ENCODE results near the gene NCKAP5.

Gene NCKAP5

DNA sequence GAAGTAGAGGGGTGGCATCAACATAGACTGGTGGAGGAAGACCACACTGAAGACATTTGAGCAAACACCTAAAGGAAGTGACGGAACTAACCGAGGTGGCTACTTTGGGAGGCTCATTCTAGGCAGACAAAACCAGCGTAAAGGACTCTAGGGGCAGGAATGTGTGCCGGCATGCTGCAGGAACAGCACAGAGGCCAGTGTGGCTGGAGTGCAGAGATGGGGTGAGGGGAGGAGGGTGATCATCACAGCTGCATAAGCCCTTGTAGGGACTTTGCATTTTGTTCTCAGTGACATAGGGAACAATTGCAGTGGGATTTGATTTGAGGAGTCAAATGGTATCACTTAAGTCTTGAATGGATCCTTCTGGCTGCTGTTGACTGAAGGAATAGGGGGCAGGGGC lies 253.5 kb downstream of the NCKAP5 start:
- in situ Hi-C loops (cut with HindIII; ENCODE audit: low sequenced_read_pairs), result no loop called here
- TF ChIP-seq, protein P1, sequence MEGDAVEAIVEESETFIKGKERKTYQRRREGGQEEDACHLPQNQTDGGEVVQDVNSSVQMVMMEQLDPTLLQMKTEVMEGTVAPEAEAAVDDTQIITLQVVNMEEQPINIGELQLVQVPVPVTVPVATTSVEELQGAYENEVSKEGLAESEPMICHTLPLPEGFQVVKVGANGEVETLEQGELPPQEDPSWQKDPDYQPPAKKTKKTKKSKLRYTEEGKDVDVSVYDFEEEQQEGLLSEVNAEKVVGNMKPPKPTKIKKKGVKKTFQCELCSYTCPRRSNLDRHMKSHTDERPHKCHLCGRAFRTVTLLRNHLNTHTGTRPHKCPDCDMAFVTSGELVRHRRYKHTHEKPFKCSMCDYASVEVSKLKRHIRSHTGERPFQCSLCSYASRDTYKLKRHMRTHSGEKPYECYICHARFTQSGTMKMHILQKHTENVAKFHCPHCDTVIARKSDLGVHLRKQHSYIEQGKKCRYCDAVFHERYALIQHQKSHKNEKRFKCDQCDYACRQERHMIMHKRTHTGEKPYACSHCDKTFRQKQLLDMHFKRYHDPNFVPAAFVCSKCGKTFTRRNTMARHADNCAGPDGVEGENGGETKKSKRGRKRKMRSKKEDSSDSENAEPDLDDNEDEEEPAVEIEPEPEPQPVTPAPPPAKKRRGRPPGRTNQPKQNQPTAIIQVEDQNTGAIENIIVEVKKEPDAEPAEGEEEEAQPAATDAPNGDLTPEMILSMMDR (IDR thresholded peaks at IDR 0.05; ENCODE audit: low read depth, low read length, missing control alignments), result no peak
- DNase-seq (ENCODE audit: low read depth), result no peak
- H3K4me3 ChIP-seq (ENCODE audit: low read depth, low read length), result no peak overlapping the region

DNA sequence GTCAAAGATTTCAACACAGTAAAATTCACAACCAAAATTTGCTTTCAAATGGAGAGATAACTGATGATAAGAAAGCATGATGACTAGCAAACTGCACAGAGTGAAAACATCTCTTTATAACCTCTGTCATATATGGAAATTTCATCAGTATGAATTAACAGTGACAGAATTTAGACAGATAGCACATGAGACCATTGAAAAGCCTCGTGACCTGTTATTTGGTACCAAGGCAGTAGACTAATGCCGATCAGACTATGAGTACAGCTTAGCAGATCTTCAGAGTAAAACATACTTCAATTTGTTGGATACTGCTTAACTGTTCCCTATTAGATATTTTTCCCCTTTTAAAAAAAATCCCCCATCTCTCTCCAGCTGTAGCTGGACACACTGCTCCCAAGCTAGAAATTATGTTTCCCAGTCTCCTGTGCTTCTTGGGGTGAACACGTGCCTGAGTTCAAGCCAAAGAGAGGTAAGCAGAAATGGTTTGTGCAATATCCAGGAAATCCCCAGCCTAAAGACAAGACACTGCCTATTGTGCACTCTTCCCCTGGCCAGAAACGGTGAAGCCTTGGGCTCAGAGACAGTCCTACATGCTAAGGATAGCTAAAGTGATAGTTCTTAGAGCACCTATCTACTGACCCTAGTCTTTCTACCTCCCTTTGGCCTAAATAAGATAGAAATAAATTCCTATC lies 256.1 kb downstream of the NCKAP5 start:
- TF ChIP-seq, protein P1 (IDR thresholded peaks at IDR 0.05; ENCODE audit: low read depth, low read length, missing control alignments), result no peak
- in situ Hi-C loops (cut with HindIII; ENCODE audit: low sequenced_read_pairs), result no loop called here
- no peak overlapping the region for H3K4me3 ChIP-seq (ENCODE audit: low read depth, low read length)
- DNase-seq (ENCODE audit: low read depth), result no peak

DNA sequence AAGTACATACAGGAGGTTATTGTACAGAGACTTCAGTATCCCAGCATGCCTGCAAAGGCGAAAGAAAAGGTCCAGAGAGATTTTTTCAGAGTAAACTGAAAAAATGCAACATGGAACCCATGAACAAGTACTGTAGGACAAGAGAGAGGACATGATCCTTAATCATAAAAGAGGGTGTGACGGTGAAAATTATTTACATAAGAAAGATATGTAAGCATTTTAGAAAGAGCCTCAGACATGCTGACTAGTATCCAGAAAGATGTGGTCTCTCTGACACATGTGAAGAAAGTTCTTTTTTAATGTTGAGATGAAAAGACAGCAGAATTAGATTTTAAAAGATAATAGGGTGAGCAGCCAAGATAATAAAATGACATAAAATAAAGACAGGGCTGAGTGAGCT lies 262.0 kb downstream of the NCKAP5 start:
- TF ChIP-seq, protein P1 (IDR thresholded peaks at IDR 0.05; ENCODE audit: low read depth, low read length, missing control alignments), result no peak
- H3K4me3 ChIP-seq (ENCODE audit: low read depth, low read length), result no peak overlapping the region
- in situ Hi-C loops (cut with HindIII; ENCODE audit: low sequenced_read_pairs), result no loop called here
- DNase-seq (ENCODE audit: low read depth), result no peak

DNA sequence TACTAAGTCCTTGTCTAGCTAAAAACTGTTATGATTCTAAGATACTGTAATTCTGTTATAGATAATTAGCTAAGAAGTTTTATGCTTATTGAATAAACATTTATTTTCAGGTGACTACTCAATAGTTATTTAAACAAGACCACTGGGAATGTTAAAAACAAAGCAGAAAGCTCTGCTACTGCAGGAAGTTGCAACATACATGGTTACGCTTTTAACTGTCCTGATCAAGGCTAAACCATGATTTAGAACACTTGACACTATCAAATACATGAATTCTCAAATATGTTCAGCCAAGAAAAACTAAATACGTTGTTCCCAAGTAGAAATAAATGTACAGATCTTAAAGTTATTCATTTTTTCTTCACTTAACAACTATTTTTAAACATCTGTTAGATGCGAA lies 263.9 kb downstream of the NCKAP5 start:
- no peak for DNase-seq (ENCODE audit: low read depth)
- TF ChIP-seq, protein P1 (IDR thresholded peaks at IDR 0.05; ENCODE audit: low read depth, low read length, missing control alignments), result no peak
- H3K4me3 ChIP-seq (ENCODE audit: low read depth, low read length), result no peak overlapping the region
- in situ Hi-C loops (cut with HindIII; ENCODE audit: low sequenced_read_pairs), result no loop called here

DNA sequence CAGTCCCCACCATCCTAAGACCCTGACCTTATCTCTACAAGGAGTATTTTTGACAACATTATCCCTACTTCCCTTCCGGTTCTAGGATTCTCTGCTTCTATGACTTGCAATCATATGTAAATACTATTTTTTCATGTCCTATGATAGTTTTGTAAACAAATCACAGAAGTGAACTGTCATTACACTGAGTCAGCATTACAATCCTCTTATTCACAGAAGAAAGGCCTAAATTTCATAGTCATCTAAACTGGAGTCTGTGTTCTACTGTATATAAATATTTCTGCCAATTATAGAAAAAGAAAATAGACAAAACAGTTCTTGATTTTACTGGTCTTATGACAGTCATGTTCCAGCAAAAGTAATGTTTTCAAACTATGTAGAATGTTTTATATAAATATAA lies 265.1 kb downstream of the NCKAP5 start:
- no peak for DNase-seq (ENCODE audit: low read depth)
- H3K4me3 ChIP-seq (ENCODE audit: low read depth, low read length), result no peak overlapping the region
- in situ Hi-C loops (cut with HindIII; ENCODE audit: low sequenced_read_pairs), result no loop called here
- TF ChIP-seq, protein P1 (IDR thresholded peaks at IDR 0.05; ENCODE audit: low read depth, low read length, missing control alignments), result no peak

DNA sequence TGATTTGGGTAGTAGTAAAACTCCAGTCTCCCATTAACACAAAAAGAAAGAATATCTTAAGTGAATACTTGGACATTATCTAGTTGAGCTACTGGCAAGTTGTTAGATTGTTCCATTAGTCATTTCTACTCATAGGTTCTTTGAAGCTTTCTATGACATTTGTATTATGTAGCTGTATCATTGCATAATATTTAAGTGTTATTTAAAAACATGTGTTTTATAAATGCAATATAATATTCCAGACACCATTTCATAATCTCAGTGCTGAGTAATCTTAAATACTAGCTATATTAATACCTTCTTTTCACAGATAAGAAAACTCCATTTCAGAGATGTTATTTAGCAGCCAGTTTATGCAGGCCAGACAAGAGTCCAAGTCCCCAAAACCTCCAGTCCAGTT lies 271.9 kb downstream of the NCKAP5 start:
- H3K4me3 ChIP-seq (ENCODE audit: low read depth, low read length), result no peak overlapping the region
- no peak for DNase-seq (ENCODE audit: low read depth)
- in situ Hi-C loops (cut with HindIII; ENCODE audit: low sequenced_read_pairs), result no loop called here
- TF ChIP-seq, protein P1 (IDR thresholded peaks at IDR 0.05; ENCODE audit: low read depth, low read length, missing control alignments), result no peak
